SH-SY5Y (cell line): ENCODE data around the gene B4GALT6.

ENCODE experiments used
- GATA2 ChIP-seq: IDR thresholded peaks from 2 replicates; pipeline ENCODE4 v1.6.1; 2011; ENCODE audit warnings: mild to moderate bottlenecking, low read depth, low read length
- GATA3 ChIP-seq: IDR thresholded peaks from 2 replicates; pipeline ENCODE4 v1.6.1; 2011; ENCODE audit warnings: low read depth, mild to moderate bottlenecking, low read length, moderate library complexity

B4GALT6 gene

DNA sequence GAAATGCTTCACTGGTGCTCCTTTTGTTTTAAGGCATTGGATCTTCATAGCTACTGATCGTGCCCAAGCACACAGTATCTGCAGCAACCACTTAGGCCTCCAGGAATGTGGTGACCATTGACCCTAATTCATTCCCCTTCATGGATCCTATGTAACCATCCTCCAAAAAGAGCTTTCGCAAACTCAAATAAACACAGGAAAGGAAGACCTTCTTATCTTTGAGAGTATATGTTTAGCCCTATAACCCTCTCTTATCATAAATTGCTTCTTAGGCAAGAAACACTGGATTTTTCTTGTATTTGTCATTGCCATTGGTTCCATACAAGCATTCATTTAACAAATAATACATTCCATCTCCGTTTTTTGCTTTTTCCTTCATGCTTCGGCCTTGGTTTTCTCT lies 96.9 kb downstream of the B4GALT6 start:
- no peak for TF ChIP-seq GATA2
- no peak for TF ChIP-seq GATA3

GRCh38 chr18:31586616-31587015 lies 97.8 kb downstream of the B4GALT6 start:
- TF ChIP-seq GATA3 (no peak), GATA2 (no peak)

DNA sequence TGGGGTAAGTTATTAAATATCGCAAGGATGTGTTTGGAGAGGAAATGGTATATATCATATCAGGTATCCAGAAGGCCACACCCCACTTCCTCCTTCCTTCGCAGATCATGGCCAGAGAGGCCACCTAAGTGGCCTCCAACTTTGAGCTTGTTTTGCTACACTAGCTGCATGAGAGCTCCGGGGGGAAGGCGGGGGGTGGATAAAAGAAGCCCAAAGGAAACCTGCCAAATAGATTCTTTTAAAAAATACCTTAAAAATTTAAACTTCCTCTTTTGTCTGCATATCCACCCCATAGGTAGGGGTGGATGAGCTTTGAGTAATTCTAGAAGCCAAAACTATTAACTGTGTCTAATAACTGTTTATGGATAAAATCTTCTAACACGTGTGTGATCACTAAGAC lies 98.4 kb downstream of the B4GALT6 start:
- TF ChIP-seq GATA2 = no peak
- TF ChIP-seq GATA3 = no peak

- no peak for TF ChIP-seq GATA3
- no peak for TF ChIP-seq GATA2
Measured at GRCh38 chr18:31583185-31583854, 101.1 kb downstream of the B4GALT6 start.

GRCh38 chr18:31581498-31582197 lies 102.7 kb downstream of the B4GALT6 start:
- TF ChIP-seq GATA3 (no peak), GATA2 (no peak)

- TF ChIP-seq GATA3 = no peak
- no peak for TF ChIP-seq GATA2
Measured at GRCh38 chr18:31579375-31579774, 105.0 kb downstream of the B4GALT6 start.

DNA sequence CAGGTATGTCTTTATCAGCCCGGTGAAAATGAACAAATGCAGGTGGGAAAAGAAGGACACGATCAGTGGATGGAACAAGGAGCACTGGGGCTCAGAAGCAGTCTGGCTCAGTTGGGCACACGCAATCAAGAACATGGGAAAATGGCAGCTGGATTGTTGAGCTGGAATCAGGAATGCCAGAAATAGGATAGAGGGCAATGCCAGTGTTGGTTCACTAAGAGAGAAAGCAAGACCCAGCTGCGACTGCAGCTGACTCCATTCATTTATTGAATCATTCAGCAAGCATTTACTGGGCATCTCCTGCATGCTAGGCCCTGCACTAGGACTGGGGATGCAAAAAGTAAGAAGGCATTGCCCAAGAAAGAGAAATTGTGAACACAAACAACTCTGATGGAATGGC lies 106.3 kb downstream of the B4GALT6 start:
- TF ChIP-seq GATA2 = no peak
- no peak for TF ChIP-seq GATA3

DNA sequence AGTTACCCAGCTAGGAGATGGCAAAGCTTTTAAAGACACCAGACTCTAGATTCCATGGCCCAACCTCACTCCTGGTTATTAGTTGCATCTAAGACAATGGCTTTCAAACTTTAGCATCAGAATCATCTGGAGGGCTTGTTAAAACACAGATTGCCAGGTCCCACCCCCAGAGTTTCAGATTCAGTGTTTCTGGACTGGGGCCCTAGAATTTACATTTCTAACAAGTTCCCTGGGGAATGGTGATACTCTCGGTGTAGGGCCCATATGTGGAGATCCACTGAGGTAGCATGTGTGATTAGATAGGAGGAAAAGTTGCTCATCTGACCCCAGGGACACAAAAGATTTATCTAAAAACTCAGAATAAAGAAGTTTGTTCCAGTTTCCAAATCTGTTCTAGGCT lies 107.2 kb downstream of the B4GALT6 start:
- no peak for TF ChIP-seq GATA3
- TF ChIP-seq GATA2 = no peak

GRCh38 chr18:31576670-31577069 lies 107.7 kb downstream of the B4GALT6 start:
- TF ChIP-seq GATA2 (no peak), GATA3 (no peak)

GRCh38 chr18:31575515-31576257 lies 108.7 kb downstream of the B4GALT6 start:
- TF ChIP-seq GATA2 = no peak
- TF ChIP-seq GATA3 = no peak

GRCh38 chr18:31574359-31574758 lies 110.0 kb downstream of the B4GALT6 start:
- TF ChIP-seq GATA3 = no peak
